GM21367 (cell line): ENCODE data around the gene RASAL2.
A peak's percentile ranks its signal among the peaks of the same experiment; 100 is the strongest.

Experiments used
- ATAC-seq: cut with Tn5 transposase; IDR thresholded peaks from one replicate; pipeline ENCODE4 v1.9.1; 2021; ENCODE audit not compliant: unreplicated experiment

RASAL2 gene

DNA sequence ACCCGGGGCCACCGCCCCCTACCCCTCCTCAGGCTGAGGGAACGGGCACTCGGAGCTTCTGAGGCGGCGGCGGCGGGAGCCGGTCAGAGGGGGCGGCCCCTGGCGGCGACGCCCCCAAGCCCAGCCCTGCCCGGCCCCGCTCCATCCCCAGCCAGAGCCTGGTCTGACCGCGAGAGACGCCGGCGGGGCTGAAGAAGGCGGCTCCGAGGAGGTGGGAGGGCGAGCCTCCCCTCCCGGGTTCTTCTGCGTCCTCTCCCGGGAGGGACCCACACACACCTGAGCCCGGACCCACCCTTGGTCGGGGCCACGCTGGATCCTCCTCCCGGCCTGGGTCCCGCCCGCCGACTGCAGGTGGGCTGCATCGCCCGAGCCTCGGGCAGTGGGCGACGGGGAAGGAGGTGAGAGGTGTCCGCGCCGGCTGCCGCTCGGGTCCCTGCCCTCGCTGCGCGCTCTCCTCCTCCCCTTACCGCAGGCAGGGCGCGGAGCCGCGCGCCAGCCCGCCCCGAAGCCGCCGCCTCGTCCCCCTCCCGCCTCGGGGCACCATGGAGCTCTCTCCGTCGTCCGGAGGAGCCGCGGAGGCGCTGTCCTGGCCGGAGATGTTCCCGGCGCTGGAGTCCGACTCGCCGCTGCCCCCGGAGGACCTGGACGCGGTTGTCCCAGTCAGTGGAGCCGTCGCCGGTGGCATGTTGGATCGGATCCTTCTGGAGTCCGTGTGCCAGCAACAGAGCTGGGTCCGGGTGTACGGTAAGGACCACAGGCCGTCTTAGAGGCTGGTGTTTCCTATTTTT lies at the start of gene RASAL2:
Gene RASAL2 (plus strand): TSS at position 154 of the 788 bp plus-strand sequence. CDS start 389 bp downstream, at position 543.
- peak; percentile 33 for ATAC-seq

DNA sequence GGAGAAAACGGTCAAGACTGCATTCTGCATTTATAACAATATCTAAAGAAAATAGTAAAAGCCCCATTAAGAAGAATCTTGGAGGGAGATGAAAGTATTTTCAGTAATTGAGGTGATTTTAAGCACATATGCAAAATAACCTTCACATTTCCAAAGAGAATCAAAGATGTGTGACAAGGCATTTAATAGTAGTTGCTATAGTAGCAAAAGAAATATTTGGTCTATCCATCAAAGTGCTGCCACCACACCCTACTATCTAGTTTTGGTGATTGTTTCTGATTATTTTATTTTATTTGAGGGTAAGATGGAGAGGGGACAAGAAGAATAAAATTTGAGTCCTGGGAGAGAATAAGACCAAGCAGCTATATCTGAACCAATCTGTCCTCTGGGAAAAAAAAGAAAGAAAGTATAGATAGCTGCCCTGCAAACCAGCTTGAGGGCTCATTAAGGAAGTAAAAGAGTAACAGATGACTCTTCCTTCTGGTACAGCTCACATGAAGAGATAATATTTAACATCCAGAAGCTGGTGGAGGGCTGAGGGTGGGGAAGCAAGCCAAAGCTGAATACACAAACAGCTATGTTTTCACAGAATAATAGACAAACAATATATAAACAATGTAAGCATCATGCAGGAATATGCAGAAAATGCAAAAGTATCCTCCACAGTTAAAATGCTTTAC lies 47.2 kb upstream of the RASAL2 start:
- no peak for ATAC-seq

DNA sequence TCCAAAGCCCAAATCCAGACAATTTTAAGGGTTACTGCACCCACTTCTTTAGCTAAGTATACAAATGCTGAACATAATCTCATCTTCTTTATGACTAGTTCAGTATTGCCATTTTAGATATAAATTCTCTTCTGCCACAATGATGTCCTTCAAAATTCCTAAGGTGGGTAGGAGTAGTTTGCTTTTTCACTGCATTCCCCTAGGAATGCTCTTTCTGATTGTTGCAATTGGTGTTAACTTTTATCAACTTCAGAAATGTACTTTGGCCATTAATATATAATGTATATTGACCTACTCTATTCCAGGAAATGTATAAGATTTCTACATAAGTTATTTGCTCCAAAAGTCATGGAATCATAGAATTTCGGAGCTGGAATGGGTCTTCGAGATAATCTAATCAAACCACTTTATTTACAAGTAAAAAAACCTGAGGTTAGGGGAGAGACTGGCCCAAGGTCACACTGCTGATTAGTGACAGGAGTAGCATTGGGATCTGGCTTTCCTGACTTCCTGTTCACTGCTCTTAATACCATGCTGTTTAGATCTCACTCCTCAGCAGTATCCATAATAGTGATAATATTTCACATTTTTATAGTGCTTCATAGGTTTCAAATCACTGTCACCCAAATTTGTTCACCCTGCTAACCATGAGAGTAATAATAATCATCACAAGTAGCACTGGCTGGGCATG lies 46.4 kb upstream of the RASAL2 start:
- no peak for ATAC-seq

DNA sequence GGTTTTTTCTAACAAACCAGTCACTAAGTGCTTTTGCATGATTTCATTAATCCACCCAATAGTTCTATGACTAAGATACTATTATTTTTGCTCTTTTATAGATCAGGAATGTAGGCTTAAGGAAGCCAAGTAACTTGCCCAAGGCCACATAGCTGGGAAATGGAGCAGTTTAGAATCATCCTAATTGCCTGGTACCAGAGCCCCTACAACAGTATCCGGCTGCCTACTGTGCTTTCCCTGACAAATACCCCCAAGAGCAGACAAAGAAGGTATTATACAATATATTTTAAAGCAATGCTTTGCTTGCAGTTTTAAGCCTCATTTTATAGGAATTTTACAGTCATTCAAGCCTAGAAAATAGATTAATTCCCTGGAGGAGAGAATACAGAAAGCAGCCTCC lies 45.5 kb upstream of the RASAL2 start:
- no peak for ATAC-seq

DNA sequence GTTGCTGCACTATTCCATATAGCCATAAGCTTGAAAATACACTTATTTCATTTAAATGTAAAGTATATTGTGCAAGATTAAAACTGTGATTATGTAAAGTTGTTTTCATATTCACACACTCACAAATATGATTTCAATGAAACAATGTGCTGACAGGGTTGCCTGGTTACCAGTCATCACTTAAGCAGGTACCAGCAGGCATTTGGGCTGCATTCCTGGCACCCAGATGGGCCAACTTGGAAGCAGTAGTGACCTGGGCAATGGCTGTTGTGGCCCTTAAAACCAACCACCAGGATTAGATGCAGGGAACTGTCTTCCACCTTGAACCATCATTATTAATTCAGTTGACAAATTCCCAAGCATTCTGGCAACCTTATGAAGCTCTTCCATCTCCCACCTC lies 45.0 kb upstream of the RASAL2 start:
- ATAC-seq, result no peak

DNA sequence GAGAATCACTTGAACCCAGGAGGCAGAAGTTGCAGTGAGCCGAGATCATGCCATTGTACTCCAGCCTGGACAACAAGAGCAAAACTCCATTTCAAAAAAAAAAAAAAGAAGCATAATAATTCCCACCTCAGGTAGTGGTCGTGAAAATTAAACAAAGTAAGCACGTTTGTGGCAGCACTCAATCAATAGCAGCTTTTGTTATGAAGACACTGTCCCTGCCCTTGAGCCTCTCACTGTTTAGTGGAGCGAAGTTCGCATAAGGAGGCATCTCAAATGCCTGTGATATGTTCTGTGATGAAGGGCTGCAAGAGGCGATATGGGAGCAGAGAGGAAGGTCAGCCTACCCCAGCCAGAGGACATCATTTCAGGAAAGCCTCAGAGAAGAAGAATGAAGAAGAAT lies 43.8 kb upstream of the RASAL2 start:
- ATAC-seq, result no peak

DNA sequence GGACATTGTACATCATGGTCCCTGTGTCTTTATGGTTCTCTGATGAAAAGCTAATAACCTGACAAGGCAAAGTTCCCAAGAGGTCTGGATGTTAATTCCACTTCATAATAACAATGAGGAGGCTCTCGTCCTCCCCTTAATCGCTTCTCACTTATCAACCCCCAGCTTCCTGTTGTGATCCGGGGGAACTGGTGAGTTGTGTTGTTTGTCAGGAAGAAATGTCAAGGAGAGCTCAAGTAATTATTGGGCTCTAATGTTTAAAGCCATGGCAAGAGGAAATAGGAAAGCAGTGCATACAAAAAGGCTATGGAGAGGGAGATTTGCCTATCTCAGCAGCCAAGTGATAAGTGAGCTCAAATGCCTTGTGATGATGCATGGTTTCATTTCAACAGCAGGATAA lies 42.8 kb upstream of the RASAL2 start:
- ATAC-seq, result no peak

DNA sequence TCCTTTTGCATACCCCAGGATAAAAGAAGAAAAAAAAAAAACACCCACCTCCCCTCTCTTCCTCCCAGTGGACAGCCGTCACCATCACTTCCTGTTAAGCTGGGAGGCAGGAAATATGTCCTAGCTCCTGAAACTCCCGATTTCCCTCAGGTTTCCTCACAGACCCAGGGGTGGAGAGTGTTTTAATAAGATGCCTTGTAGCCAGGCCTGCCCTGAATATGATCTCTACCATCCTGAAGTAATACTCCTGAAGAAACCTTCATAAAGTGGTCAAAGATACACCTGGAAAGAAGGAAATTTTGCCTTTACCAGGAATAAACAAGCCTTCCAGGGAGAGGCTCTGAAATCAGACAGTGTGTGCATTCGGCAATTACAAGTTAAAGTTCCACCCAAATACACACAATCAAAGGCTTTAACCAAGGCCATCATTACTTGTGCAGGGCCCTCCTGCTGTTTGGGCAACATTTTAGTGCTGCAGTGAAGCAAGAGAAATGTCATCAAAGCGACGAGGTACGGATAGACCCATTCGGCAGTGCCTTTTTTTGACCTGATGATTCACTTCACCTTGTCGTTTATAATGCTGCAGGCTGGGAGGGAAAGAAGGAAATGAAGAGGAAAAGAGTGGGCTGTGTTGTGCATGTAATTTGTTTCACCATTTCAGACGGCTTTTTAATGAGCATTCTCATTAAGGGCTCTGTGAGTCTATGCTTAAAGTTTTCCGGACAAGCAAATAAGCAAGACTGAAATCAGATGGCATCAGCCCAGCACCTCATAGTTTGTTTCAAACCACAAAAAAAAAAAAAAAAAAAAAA lies 41.0 kb upstream of the RASAL2 start:
- ATAC-seq, result no peak

DNA sequence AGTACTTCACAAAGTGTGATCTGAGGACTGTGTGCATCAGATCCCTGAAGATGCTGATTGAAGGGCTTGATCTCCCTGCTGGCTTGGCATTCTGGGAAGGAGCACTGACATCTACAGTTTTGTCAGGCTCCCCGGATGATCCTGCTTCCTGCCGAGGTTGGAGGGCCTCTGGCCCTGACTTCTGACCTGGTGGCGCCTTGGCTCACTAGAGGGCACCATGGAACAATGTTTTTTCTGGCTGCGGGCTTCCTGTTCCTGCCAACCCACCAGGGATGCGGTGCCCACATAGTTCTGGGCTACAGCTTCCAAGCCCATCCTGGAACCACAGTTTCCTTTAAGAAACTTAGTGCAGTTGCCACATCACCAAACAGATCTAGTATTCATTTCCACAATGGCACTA lies 38.8 kb upstream of the RASAL2 start:
- no peak for ATAC-seq

DNA sequence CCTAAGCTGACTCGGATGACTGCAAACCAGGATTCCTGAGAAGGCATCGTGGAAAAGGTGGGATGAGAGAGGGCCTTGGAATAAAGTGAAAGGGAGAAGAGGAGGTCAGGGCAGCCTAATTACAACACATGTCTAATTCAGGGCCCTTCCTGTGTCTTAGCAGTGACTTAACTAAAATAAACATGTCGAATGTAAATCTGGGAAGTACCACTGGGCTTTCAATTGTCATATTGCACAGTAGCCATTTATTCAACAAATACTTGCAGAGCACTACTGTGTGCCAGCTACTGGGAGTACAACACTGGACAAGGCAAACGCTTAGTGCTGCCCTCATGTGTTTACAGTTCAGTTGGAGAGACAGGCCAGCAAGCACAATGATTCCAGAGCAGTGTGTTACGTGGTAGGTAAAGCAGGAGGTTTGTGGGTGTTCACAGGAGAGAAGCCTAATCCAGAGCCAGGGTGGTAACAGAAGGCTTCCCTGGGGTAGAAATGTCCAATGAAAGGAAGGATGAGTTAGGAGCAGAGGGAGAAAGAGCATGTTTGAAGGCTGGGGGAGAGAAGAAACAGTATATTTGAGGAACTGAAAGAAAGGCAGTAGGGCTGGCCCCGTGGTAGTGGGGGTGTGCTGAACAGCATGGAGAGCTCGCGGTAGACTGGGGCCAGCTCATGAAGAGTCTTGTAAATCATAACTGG lies 38.0 kb upstream of the RASAL2 start:
- ATAC-seq, result peak; percentile 95

DNA sequence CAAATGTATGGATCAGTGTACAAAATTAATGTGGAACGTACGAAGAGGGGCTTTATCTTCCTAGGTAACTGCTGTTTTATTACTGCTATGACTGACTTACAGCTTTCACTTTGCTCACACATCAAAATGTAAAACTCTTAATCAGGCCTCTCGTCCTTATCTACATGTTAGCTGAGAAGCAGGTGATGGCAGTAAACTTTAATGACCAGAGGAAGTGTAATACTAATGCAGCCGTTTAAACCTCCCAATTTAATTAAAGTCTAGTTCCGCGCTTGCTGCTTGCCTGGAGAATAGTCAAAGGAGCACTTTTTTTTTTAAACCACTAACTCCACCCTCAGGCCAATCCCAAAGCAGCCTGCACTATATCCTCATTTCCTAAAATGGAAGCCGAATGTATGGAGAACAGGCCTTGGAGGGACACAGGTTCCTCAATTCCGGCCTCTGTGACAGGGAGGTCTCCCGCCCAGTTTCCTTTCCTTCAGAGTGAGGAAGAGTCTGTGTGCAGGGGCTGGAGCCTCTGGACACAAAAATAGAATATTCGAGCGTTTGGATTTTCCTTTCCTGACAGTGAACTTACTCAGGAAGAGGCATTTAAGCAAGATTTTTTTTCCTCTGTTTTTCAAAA lies 36.7 kb upstream of the RASAL2 start:
- no peak for ATAC-seq

DNA sequence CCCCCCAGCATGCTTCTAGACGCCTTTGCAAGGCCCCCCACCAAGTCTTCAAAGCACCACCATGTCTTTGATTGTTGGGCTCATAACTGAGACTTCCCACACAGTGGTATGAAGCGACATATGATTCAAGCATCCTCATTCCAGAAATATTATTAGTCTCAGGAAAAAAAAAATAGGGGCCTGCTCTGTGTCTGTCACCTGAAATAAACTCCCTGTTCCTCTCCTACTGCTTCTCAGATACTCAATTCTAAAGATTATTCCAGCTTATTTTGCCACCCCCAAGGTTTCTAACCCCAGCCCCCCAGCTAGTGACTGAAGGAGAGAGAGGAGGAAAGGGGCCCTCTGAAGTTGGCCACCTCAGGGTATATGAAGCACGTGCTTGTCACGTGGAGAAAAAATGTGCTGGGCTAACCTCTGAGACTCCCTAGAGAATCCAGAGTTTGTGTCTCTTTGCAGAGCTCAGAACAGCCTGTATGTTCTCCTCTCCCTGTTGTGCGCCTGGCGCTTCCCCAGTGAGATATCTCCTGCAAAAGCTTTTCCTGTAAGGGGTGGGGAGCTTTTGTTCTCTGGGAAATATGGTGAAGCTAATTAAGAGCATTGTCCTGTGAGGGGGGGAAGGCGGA lies 35.9 kb upstream of the RASAL2 start:
- no peak for ATAC-seq

DNA sequence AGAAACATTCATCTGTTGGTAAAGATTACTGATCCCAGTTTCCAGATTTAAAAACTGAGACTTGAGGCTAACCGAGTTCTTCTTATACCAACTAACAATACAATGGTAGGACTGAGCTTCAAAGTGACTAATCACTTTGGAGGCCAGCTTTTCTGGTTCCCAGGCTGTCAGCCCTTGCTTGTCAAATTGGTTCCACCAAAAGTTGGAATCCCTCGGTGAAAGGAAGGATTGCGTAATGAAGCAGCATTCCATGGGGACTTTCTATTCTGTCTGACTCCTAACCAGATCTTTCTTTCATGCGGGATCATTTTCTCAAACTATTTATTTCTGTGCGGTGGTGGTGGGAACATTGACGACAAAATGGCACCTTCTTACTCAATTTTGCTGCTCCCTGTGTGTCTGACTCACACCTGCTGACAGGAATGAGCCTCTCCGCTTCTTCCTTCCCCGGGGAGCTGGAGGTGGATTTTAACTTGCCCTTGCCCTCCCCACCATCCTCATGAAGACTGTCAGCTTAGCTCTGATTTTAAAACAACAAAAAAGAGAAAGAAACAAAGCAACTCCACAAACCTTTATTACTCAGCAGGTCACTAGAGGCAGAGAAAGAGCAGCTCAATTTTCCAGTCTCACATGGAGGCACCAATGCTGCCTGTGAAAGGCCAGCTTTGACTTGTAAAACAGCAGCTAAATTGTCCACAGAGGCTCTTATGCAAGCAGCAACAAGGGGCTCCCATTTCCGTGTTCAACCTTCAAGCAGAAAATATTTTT lies 32.9 kb upstream of the RASAL2 start:
- no peak for ATAC-seq

DNA sequence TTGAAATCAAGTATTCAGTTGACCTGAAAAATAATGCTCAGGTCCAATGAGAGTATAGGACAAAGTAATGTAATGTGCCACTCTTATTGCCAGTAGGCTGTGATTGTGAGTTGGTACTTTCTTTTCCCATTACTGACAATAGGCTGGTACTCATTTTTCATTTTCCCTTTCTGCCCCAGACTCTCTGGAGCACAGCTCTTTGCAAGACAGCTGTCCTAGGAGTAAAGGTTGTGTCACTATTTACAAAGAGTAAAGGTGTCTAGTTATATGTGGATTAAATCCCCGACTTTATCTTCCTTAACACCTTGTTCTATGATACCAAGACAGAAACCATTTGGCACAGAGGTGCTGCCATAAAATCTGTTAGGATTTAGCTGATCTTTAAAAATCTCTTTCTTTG lies 32.3 kb upstream of the RASAL2 start:
- no peak for ATAC-seq

DNA sequence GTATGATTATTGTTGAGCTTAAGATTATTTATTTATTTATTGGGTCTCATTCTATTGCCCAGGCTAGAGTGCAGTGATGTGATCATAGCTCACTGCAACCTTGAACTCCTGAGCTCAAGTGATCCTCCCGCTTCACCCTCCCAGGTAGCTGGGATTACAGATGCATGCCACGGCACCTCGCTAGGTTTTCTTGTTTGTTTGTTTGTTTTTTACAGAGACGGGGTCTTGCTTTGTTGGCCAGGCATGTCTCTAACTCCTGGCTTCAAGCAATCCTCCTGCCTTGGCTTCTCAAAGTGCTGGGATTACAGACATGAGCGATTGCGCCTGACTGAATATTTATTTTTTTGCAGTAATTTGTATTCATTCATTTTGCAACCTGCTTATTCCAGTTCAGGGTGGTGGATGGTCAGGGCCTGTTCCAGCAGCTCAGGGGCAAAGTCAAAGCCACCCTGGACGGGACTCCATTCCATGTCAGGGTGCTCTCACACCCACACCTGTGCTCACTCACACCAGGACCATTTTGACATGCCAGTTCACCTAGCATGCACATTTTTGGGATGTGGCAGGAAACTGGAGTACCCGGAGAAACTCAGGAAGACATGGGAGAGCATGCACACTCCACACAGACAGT lies 29.6 kb upstream of the RASAL2 start:
- no peak for ATAC-seq

DNA sequence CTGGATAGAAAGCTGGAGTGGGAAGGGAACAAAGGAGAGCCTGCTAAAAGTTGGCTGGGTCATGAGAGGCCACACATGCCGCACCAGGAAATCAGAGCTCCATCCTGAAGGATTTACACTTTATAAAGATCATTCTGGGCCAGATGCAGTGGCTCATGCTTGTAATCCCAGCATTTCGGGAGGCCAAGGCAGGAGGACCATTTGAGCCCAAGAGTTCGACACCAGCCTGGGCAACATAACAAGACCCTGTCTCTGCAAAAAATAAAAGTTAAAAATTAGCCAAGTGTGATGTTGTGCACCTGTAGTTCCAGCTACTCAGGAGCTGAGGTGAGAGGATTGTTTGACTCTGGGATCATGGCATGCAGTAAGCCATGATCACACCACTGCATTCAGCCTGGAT lies 28.7 kb upstream of the RASAL2 start:
- ATAC-seq, result no peak

DNA sequence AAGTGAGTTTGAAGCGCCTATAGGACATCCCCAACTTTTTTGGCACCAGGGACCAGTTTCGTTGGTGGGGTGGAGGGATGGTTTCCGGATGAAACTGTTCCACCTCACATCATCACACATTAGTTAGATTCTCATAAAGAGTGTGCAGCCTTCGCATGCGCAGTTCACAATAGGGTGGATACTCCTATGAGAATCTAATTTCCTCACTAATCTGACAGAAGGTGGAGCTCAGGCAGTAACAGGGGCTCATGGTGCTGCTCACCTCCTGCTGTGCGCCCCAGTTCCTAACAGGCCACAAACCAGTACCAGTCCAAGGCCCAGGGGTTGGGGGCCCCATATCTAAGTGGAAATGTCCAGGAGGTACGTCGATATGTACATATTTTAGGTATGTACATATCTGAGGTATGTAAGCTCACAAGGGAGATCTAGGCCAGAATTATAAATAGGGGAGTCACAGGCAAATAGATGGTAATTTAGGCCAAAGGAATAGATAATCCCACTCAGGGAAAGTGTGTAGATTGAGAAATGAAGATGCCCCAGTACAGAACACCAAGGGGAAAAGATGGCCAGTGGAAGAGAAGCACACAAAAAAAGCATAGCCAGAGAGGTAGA lies 27.5 kb upstream of the RASAL2 start:
- ATAC-seq, result peak; percentile 13
